GM12878 (cell line): Measurements from ENCODE around the gene CNN2. TPM values are rescaled to one million over a fixed set of nuclear protein-coding genes. Genes with fewer than 3 reads are reported as not detected.

Experiments
- ATAC-seq: fragments of 200-7000 bp; cut with Tn5 transposase; 3 replicates; pipeline ENCODE4 v1.9.1; 2020; ENCODE audit warnings: mild to moderate bottlenecking, moderate library complexity
- BruUV-seq: library from RNA; stranded (reverse); fragments of 400-500 nt; replicated peaks from 2 replicates; lab custom pipeline; 2021; lab: Mats Ljungman, UMichigan
- CTCF ChIA-PET: fragments of 300-600 bp; sonication (Branson Sonifier 250); formaldehyde crosslinking; extraction: SDS; loops from one replicate; lab custom pipeline; 2021; ENCODE audit warnings: inconsistent platforms; lab: Yijun Ruan, JAX
- POLR2A ChIA-PET: fragments of 350-600 bp; formaldehyde crosslinking; extraction: SDS; loops from one replicate; lab custom pipeline; 2021; ENCODE audit warnings: inconsistent platforms; lab: Charles Lee
- RAD21 ChIA-PET: fragments of 300-600 bp; sonication (Branson Sonifier 250); formaldehyde crosslinking; loops from one replicate; lab custom pipeline; 2023; ENCODE audit warnings: antibody characterized with exemption; ENCODE audit not compliant: unreplicated experiment; lab: Charles Lee
- SMC1A ChIA-PET: fragments of 300-600 bp; sonication (Branson Sonifier 250); formaldehyde crosslinking; loops from one replicate; lab custom pipeline; 2023; ENCODE audit not compliant: unreplicated experiment, uncharacterized antibody; lab: Charles Lee
- DNase-seq: peaks from one replicate; pipeline ENCODE4 v3.0.0-alpha.2; 2011; ENCODE audit warnings: low read depth, low spot score
- FAIRE-seq: peaks from 3 replicates; lab custom pipeline; 2011; peaks lifted over from hg19 to GRCh38; lab: Jason Lieb, UNC
- H2AFZ ChIP-seq: 2 replicates; pipeline ENCODE4 v1.6.0; 2011; ENCODE audit warnings: low read depth, low read length, control low read depth; ENCODE audit not compliant: control insufficient read depth
- H3K27ac ChIP-seq: 2 replicates; pipeline ENCODE4 v1.5.1; 2011; ENCODE audit warnings: control low read depth; ENCODE audit not compliant: control insufficient read depth, insufficient read depth
- H3K27me3 ChIP-seq, 2 experiments: replicated peaks in 1 of 2; 2 replicates each; pipeline versions ENCODE4 v1.6.0 to v1.6.1; 2011; ENCODE audit warnings: low read length in 1 of 2; ENCODE audit not compliant: control insufficient read depth in 2 of 2, insufficient read depth in 2 of 2
- H3K36me3 ChIP-seq, 2 experiments: 2 replicates each; pipeline ENCODE4 v1.5.1; 2011; ENCODE audit warnings: low read length in 1 of 2; ENCODE audit not compliant: control insufficient read depth in 2 of 2, insufficient read depth in 2 of 2
- H3K4me1 ChIP-seq: 2 replicates; pipeline ENCODE4 v1.6.1; 2011; ENCODE audit warnings: mild to moderate bottlenecking, low read length, moderate library complexity, mixed read lengths; ENCODE audit not compliant: control insufficient read depth, insufficient read depth
- H3K4me2 ChIP-seq: 2 replicates; pipeline ENCODE4 v1.6.0; 2011; ENCODE audit warnings: control low read depth; ENCODE audit not compliant: control insufficient read depth, insufficient read depth
- H3K4me3 ChIP-seq: fragments of 200-600 bp; sonication (generic); 2 replicates; pipeline ENCODE4 v1.5.1; 2016
- H3K79me2 ChIP-seq: 2 replicates; pipeline ENCODE4 v1.6.0; 2011; ENCODE audit warnings: low read length; ENCODE audit not compliant: control insufficient read depth, insufficient read depth
- H3K9ac ChIP-seq: 2 replicates; pipeline ENCODE4 v1.8.0; 2011; ENCODE audit warnings: low read length, control low read depth, mixed read lengths; ENCODE audit not compliant: control insufficient read depth, insufficient read depth
- H3K9me3 ChIP-seq: replicated peaks from 3 replicates; pipeline ENCODE4 v1.5.1; 2011; ENCODE audit warnings: mild to moderate bottlenecking, low read length; ENCODE audit not compliant: control insufficient read depth, insufficient read depth
- H4K20me1 ChIP-seq: 2 replicates; pipeline ENCODE4 v1.6.0; 2011; ENCODE audit not compliant: control insufficient read depth, insufficient read depth
- SUPT20H ChIP-seq: IDR thresholded peaks from 2 replicates; pipeline ENCODE4 v1.6.1; 2011; ENCODE audit warnings: low read depth, mild to moderate bottlenecking, low read length, moderate library complexity, borderline replicate concordance; ENCODE audit not compliant: control insufficient read depth
- WGBS: methylation state at CpG from one replicate; pipeline ENCODE4 v1.1.6; 2016; ENCODE audit warnings: low lambda C conversion rate; ENCODE audit not compliant: insufficient replicate concordance, insufficient coverage; ENCODE audit errors: missing lambda C conversion rate; 5-methylcytosine and 5-hydroxymethylcytosine counted together
- in situ Hi-C: fragments of 300-500 bp; cut with MboI; formaldehyde crosslinking; loops from 9 replicates; pipeline ENCODE4 v1.14.3; 2018; ENCODE audit warnings: mixed read lengths
- intact Hi-C: fragments of 100-400 bp; cut with micrococcal nuclease; formaldehyde crosslinking; loops from one replicate; pipeline ENCODE4 v1.14.2; 2022; ENCODE audit not compliant: unreplicated experiment
- polyA plus RNA-seq, 11 experiments: library from polyadenylated mRNA; depleted of rRNA in 4 of 11; unstranded in 6 of 11; stranded (reverse) in 5 of 11; fragments of >200 nt; fragmentation: Nextera tagmentation in 4 of 11; fragmentation: Illumina TruSeq in 1 of 11; extraction: Ambion mirVana in 4 of 11; extraction: Trizol in 1 of 11; gene quantifications; 1 replicate in 1 of 11; 2 replicates in 10 of 11; pipeline versions ENCODE4 v1.2.1 to v1.2.3, GENCODE V29; 2011 to 2016; ENCODE audit warnings: inconsistent platforms in 2 of 11, missing spikeins in 2 of 11, low read depth in 1 of 11
- total RNA-seq, 4 experiments: library from RNA; depleted of rRNA in 3 of 4; stranded (reverse); fragments of >200 nt in 3 of 4; fragmentation: Illumina TruSeq in 1 of 4; extraction: Trizol in 1 of 4; gene quantifications; 2 replicates each; pipeline versions ENCODE4 v1.2.1 to v1.2.3, GENCODE V29; 2013 to 2021
- TF ChIP-seq, protein P1 (sequence below): fragments of 450-650 bp; IDR thresholded peaks from 2 replicates; pipeline ENCODE4 v1.6.1; 2017; ENCODE audit warnings: mild to moderate bottlenecking, moderate library complexity

CNN2 gene
- total and polyA plus RNA-seq, 10 of the 15 experiments (the other 5 are each of a cell fraction or from before 2014, with no cell fraction given): 34.7 to 311 (median 172) TPM

GRCh38 chr19:1066251-1066747, 39.9 kb downstream of the CNN2 start:
- Histone ChIP-seq H3K4me3 (peak overlapping the region; percentile 98), H3K4me1 (peaks cover 17% of the 10 kb centered on the region), H3K36me3 (peaks cover 0 to 7% of the 10 kb centered on the region in 2 experiments; a peak in 2 of 4 replicates)
- WGBS: 42% methylated on average over 17 of the region's 17 CpGs
- no peak for FAIRE-seq
- no peak for ATAC-seq
- no peak for DNase-seq
- TF ChIP-seq, protein P1, sequence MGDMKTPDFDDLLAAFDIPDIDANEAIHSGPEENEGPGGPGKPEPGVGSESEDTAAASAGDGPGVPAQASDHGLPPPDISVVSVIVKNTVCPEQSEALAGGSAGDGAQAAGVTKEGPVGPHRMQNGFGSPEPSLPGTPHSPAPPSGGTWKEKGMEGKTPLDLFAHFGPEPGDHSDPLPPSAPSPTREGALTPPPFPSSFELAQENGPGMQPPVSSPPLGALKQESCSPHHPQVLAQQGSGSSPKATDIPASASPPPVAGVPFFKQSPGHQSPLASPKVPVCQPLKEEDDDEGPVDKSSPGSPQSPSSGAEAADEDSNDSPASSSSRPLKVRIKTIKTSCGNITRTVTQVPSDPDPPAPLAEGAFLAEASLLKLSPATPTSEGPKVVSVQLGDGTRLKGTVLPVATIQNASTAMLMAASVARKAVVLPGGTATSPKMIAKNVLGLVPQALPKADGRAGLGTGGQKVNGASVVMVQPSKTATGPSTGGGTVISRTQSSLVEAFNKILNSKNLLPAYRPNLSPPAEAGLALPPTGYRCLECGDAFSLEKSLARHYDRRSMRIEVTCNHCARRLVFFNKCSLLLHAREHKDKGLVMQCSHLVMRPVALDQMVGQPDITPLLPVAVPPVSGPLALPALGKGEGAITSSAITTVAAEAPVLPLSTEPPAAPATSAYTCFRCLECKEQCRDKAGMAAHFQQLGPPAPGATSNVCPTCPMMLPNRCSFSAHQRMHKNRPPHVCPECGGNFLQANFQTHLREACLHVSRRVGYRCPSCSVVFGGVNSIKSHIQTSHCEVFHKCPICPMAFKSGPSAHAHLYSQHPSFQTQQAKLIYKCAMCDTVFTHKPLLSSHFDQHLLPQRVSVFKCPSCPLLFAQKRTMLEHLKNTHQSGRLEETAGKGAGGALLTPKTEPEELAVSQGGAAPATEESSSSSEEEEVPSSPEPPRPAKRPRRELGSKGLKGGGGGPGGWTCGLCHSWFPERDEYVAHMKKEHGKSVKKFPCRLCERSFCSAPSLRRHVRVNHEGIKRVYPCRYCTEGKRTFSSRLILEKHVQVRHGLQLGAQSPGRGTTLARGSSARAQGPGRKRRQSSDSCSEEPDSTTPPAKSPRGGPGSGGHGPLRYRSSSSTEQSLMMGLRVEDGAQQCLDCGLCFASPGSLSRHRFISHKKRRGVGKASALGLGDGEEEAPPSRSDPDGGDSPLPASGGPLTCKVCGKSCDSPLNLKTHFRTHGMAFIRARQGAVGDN: no peak
- TF ChIP-seq SUPT20H: no peak
- TF ChIP-seq, all 136 proteins: peak for 0
- Histone ChIP-seq H3K4me2 (peak overlapping the region; percentile 85), H3K79me2 (peaks cover 35% of the 10 kb centered on the region), H3K27me3 (no peaks in the 10 kb centered on the region), H2AFZ (no peak overlapping the region), H4K20me1 (no peaks in the 10 kb centered on the region), H3K27ac (no peak overlapping the region), H3K9me3 (no peaks in the 10 kb centered on the region), H3K9ac (peak overlapping the region; percentile 90; the same call in 1 of the 2 replicates)
- ChIA-PET RAD21 (interaction anchor here (1.1 to 2.4 kb wide), 10 partner anchors 8 to 200 kb away, joined by 3 to 19 read pairs (median 6); partner anchors contain the start of gene CNN2), SMC1A (interaction anchor here (1.4 to 2.3 kb wide), 4 partner anchors 9 to 49 kb away, joined by 4 to 11 read pairs (median 7); no protein-coding TSS in a partner anchor), CTCF (interaction anchor here (0.8 to 2.2 kb wide), 7 partner anchors 11 to 203 kb away, joined by 3 to 9 read pairs (median 3); no protein-coding TSS in a partner anchor), POLR2A (interaction anchor here (0.9 to 3.0 kb wide), 11 partner anchors 10 to 273 kb away, joined by 3 to 45 read pairs (median 11); partner anchors contain the start of genes ABCA7, CIRBP, CNN2 and GPX4)
- BruUV-seq: no TSS peak
- in situ Hi-C loops (no loop called here), intact Hi-C loops (no loop called here)
